ENCODE data around the gene KCNG3. TPM values are rescaled to one million over a fixed set of nuclear protein-coding genes. Genes with fewer than 3 reads are reported as not detected.

The KCNG3 gene
- total and polyA plus RNA-seq, 2 of the 13 experiments (the other 11 are each of a cell fraction or from before 2014, with no cell fraction given): 2.8 to 4.8 TPM

DNA sequence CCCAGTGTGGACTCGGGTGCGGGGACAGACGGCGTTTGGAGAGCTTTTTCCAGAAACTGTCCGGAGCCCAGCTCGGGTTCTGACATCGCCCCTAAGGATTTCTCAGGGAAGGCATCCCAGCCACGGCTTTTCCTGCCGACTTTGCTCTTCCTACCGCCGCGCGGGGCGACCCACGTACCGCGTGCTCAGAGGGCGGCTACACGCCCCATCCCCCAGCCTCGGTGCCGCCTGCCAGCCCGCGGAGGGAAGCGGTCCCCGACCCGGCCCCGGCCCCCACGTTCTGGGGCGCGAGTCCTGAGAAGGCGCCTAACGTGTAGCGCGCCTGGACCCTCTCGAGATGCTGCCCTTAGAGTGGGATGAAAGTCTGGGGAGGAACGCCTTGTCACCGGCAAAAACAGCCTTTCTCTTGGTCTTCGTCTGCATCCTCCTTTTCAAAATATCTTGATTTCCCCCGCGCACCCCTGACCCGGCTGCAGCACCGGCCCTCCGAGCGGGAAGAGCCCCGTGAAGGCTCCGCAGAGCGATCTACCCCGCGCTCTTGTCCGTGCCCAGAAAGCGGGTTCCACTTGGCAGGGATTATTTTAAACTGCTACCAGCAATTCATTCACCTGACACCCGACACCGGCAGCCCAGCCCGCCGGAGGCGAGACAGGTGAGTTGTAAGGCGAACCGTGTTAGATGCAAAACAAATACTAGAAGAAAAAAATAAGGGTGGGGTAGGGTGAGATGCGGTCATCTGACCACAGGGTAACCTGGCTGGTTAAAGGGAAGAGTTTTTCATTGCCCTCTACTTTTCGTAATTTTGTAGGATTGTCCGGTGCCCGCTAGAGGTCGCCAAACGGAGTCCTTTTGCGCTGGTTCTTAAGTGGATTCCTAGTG is 812 bp upstream of the KCNG3 start (continued):
- TF ChIP-seq, protein P1, sequence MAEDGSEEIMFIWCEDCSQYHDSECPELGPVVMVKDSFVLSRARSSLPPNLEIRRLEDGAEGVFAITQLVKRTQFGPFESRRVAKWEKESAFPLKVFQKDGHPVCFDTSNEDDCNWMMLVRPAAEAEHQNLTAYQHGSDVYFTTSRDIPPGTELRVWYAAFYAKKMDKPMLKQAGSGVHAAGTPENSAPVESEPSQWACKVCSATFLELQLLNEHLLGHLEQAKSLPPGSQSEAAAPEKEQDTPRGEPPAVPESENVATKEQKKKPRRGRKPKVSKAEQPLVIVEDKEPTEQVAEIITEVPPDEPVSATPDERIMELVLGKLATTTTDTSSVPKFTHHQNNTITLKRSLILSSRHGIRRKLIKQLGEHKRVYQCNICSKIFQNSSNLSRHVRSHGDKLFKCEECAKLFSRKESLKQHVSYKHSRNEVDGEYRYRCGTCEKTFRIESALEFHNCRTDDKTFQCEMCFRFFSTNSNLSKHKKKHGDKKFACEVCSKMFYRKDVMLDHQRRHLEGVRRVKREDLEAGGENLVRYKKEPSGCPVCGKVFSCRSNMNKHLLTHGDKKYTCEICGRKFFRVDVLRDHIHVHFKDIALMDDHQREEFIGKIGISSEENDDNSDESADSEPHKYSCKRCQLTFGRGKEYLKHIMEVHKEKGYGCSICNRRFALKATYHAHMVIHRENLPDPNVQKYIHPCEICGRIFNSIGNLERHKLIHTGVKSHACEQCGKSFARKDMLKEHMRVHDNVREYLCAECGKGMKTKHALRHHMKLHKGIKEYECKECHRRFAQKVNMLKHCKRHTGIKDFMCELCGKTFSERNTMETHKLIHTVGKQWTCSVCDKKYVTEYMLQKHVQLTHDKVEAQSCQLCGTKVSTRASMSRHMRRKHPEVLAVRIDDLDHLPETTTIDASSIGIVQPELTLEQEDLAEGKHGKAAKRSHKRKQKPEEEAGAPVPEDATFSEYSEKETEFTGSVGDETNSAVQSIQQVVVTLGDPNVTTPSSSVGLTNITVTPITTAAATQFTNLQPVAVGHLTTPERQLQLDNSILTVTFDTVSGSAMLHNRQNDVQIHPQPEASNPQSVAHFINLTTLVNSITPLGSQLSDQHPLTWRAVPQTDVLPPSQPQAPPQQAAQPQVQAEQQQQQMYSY (CRISPR knock-in tag; IDR thresholded peaks at IDR 0.05): peak; percentile 6; the same call in 1 of the 2 replicates
- TF ChIP-seq IRF2 (CRISPR knock-in tag; IDR thresholded peaks at IDR 0.05): no peak; the same call in 1 of the 2 replicates
- TF ChIP-seq SMAD3 (CRISPR knock-in tag; IDR thresholded peaks at IDR 0.05): 0 out of 2 replicates have a peak, but pooled peaks have one; percentile 52
- no peak for TF ChIP-seq RFX1 (IDR thresholded peaks at IDR 0.05)
- TF ChIP-seq, protein P2, sequence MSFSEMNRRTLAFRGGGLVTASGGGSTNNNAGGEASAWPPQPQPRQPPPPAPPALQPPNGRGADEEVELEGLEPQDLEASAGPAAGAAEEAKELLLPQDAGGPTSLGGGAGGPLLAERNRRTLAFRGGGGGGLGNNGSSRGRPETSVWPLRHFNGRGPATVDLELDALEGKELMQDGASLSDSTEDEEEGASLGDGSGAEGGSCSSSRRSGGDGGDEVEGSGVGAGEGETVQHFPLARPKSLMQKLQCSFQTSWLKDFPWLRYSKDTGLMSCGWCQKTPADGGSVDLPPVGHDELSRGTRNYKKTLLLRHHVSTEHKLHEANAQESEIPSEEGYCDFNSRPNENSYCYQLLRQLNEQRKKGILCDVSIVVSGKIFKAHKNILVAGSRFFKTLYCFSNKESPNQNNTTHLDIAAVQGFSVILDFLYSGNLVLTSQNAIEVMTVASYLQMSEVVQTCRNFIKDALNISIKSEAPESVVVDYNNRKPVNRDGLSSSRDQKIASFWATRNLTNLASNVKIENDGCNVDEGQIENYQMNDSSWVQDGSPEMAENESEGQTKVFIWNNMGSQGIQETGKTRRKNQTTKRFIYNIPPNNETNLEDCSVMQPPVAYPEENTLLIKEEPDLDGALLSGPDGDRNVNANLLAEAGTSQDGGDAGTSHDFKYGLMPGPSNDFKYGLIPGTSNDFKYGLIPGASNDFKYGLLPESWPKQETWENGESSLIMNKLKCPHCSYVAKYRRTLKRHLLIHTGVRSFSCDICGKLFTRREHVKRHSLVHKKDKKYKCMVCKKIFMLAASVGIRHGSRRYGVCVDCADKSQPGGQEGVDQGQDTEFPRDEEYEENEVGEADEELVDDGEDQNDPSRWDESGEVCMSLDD (CRISPR knock-in tag; IDR thresholded peaks at IDR 0.05; ENCODE audit: borderline replicate concordance): no peak
- no peak; the same call in 1 of the 2 replicates for TF ChIP-seq NFE2L1 (CRISPR knock-in tag; IDR thresholded peaks at IDR 0.05; ENCODE audit: borderline replicate concordance)
- no peak for TF ChIP-seq SP4 (CRISPR knock-in tag; IDR thresholded peaks at IDR 0.05)
- peak; percentile 94 for TF ChIP-seq ZNF709 (CRISPR knock-in tag; IDR thresholded peaks at IDR 0.05)
- TF ChIP-seq, protein P3, sequence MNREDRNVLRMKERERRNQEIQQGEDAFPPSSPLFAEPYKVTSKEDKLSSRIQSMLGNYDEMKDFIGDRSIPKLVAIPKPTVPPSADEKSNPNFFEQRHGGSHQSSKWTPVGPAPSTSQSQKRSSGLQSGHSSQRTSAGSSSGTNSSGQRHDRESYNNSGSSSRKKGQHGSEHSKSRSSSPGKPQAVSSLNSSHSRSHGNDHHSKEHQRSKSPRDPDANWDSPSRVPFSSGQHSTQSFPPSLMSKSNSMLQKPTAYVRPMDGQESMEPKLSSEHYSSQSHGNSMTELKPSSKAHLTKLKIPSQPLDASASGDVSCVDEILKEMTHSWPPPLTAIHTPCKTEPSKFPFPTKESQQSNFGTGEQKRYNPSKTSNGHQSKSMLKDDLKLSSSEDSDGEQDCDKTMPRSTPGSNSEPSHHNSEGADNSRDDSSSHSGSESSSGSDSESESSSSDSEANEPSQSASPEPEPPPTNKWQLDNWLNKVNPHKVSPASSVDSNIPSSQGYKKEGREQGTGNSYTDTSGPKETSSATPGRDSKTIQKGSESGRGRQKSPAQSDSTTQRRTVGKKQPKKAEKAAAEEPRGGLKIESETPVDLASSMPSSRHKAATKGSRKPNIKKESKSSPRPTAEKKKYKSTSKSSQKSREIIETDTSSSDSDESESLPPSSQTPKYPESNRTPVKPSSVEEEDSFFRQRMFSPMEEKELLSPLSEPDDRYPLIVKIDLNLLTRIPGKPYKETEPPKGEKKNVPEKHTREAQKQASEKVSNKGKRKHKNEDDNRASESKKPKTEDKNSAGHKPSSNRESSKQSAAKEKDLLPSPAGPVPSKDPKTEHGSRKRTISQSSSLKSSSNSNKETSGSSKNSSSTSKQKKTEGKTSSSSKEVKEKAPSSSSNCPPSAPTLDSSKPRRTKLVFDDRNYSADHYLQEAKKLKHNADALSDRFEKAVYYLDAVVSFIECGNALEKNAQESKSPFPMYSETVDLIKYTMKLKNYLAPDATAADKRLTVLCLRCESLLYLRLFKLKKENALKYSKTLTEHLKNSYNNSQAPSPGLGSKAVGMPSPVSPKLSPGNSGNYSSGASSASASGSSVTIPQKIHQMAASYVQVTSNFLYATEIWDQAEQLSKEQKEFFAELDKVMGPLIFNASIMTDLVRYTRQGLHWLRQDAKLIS (CRISPR knock-in tag; IDR thresholded peaks at IDR 0.05): no peak
- TF ChIP-seq ZMYM2 (CRISPR knock-in tag; IDR thresholded peaks at IDR 0.05): no peak
- no peak for TF ChIP-seq THYN1 (CRISPR knock-in tag; IDR thresholded peaks at IDR 0.05; ENCODE audit: borderline replicate concordance, low read depth)
- TF ChIP-seq REL (CRISPR knock-in tag; conservative IDR thresholded peaks at IDR 0.05): no peak; the same call in 1 of the 2 replicates
- TF ChIP-seq ZNF598 (CRISPR knock-in tag; IDR thresholded peaks at IDR 0.05; ENCODE audit: borderline replicate concordance): peak; percentile 79; the same call in 1 of the 2 replicates
- TF ChIP-seq, protein P4, sequence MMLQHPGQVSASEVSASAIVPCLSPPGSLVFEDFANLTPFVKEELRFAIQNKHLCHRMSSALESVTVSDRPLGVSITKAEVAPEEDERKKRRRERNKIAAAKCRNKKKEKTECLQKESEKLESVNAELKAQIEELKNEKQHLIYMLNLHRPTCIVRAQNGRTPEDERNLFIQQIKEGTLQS (CRISPR knock-in tag; IDR thresholded peaks at IDR 0.05): no peak
- no peak for TF ChIP-seq PHB2 (IDR thresholded peaks at IDR 0.05; ENCODE audit: partially characterized antibody)
- TF ChIP-seq, protein P5, sequence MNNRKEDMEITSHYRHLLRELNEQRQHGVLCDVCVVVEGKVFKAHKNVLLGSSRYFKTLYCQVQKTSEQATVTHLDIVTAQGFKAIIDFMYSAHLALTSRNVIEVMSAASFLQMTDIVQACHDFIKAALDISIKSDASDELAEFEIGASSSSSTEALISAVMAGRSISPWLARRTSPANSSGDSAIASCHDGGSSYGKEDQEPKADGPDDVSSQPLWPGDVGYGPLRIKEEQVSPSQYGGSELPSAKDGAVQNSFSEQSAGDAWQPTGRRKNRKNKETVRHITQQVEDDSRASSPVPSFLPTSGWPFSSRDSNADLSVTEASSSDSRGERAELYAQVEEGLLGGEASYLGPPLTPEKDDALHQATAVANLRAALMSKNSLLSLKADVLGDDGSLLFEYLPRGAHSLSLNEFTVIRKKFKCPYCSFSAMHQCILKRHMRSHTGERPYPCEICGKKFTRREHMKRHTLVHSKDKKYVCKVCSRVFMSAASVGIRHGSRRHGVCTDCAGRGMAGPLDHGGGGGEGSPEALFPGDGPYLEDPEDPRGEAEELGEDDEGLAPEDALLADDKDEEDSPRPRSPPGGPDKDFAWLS (CRISPR knock-in tag; IDR thresholded peaks at IDR 0.05; ENCODE audit: borderline replicate concordance): peak; percentile 78; the same call in 1 of the 2 replicates
